ENCODE measurements around the gene SULT1C2.
"Not testable (repeated sequence)": the region's sequence is repeated elsewhere in the genome, so short reads cannot be mapped to it uniquely, and the experiment has no call there.

Gene SULT1C2

DNA sequence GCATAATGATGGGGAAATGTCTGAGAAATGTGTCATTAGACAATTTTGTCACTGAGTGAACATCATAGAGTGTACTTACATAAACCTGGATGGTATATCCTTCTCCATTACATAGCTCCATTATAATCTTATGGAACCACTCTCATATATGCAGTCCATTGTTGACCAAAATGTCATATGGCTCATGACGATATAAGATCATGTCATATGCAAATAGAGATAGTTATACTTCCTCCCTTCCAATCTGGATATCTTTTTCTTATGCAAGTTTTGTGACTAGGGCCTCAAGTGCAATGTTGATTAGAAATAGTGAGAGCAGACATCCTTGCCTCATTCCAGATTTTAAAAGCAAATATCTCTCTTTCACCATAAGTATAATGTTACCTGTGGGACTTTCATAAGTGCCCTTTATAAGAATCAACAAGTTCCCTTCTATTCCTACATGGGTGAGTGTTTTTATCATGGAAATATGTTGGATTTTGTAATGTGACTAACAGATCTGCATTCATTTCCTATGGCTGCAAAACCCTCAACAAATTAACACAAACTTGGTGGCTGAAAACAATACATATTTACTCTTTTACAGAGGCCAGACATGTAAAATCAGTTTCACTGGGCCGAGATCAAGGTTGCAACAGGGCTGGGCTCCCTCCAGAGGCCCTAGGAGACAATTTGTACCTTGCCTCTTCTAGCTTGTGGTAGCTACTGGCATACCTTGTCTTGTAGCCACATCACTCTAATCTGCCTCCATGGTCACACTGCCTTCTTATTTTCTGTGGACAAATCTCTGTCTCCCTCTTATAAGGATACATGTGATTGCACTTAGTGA lies 67.4 kb downstream of the SULT1C2 start:
- DNase-seq: no peak

DNA sequence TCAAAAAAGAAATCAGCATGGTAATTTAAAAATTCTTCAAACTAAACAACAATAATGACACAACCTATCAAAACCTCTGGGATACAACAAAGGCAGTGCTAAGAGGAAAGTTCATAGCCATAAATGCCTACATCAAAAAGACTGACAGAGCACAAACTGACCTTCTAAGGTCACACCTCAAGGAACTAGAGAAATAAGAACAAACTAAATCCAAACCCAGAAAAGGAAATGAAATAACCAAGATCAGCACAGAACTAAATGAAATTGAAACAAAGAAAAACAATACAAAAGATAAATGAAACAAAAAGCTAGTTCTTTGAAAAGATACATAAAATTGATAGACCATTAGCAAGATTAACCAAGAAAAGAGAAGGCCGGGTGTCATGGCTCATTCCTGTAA lies 70.6 kb downstream of the SULT1C2 start:
- not testable (repeated sequence) for DNase-seq

All from NCI-H1694 treated with DMSO at 0.1 percent for 48 hours (cell line).